IMR-90 (cell line): ENCODE results near the gene RPL26. TPM values are rescaled to one million over a fixed set of nuclear protein-coding genes. Genes with fewer than 3 reads are reported as not detected.

Experiments used
- ATAC-seq: fragments of 200-7000 bp; cut with Tn5 transposase; 2 replicates; pipeline ENCODE4 v1.9.1; 2020; ENCODE audit warnings: low read depth, mild to moderate bottlenecking, moderate library complexity
- BruUV-seq: library from RNA; stranded (reverse); fragments of 400-500 nt; replicated peaks from 2 replicates; lab custom pipeline; 2021; lab: Mats Ljungman, UMichigan
- CTCF ChIA-PET: fragments of 300-600 bp; formaldehyde crosslinking; extraction: SDS; loops from one replicate; lab custom pipeline; 2021; ENCODE audit warnings: antibody characterized with exemption; lab: Yijun Ruan, JAX
- POLR2A ChIA-PET: fragments of 300-600 bp; sonication (Branson Sonifier 250); formaldehyde crosslinking; loops from one replicate; lab custom pipeline; 2022; ENCODE audit warnings: antibody characterized with exemption; ENCODE audit not compliant: unreplicated experiment; lab: Charles Lee
- DNase-seq: peaks from one replicate; pipeline ENCODE4 v3.0.0; 2013
- H2AFZ ChIP-seq: replicated peaks from 2 replicates; pipeline ENCODE3; 2013; ENCODE audit warnings: low read length, mild to moderate bottlenecking; ENCODE audit not compliant: poor library complexity
- H2AK5ac ChIP-seq: 2 replicates; pipeline ENCODE4 v1.6.1; 2013; ENCODE audit warnings: low read depth, low read length, inconsistent platforms
- H2AK9ac ChIP-seq: replicated peaks from 2 replicates; pipeline ENCODE3; 2013; ENCODE audit warnings: mild to moderate bottlenecking, low read depth, low read length, moderate library complexity; ENCODE audit not compliant: poor library complexity
- H2BK120ac ChIP-seq: 2 replicates; pipeline ENCODE4 v1.6.1; 2013; ENCODE audit warnings: low read depth, low read length, inconsistent platforms
- H2BK15ac ChIP-seq: 3 replicates; pipeline ENCODE4 v1.6.1; 2013; ENCODE audit warnings: low read depth, low read length, inconsistent platforms
- H2BK20ac ChIP-seq: 2 replicates; pipeline ENCODE4 v1.6.1; 2013; ENCODE audit warnings: low read depth, mild to moderate bottlenecking, inconsistent platforms, low read length, moderate library complexity
- H2BK5ac ChIP-seq: 2 replicates; pipeline ENCODE4 v1.6.1; 2013; ENCODE audit warnings: mild to moderate bottlenecking, low read depth, low read length, inconsistent platforms; ENCODE audit not compliant: poor library complexity, severe bottlenecking
- H3K14ac ChIP-seq: replicated peaks from 2 replicates; pipeline ENCODE4 v1.6.1; 2013; ENCODE audit warnings: low read depth, low read length, inconsistent platforms
- H3K18ac ChIP-seq: 2 replicates; pipeline ENCODE4 v1.6.1; 2013; ENCODE audit warnings: low read depth, low read length, control low read depth
- H3K23ac ChIP-seq: 2 replicates; pipeline ENCODE4 v1.6.1; 2013; ENCODE audit warnings: low read depth, low read length, inconsistent platforms
- H3K27ac ChIP-seq: 2 replicates; pipeline ENCODE4 v1.5.1; 2013; ENCODE audit warnings: mild to moderate bottlenecking, control low read depth, low read length; ENCODE audit not compliant: insufficient read depth
- H3K27me3 ChIP-seq: 2 replicates; pipeline ENCODE4 v1.6.1; 2013; ENCODE audit warnings: low read length; ENCODE audit not compliant: control insufficient read depth, insufficient read depth
- H3K36me3 ChIP-seq: 2 replicates; pipeline ENCODE4 v1.6.1; 2013; ENCODE audit warnings: low read length, mixed read lengths; ENCODE audit not compliant: control insufficient read depth, insufficient read depth
- H3K4ac ChIP-seq: 2 replicates; pipeline ENCODE4 v1.6.1; 2013; ENCODE audit warnings: low read depth, low read length, inconsistent platforms
- H3K4me1 ChIP-seq: 2 replicates; pipeline ENCODE4 v1.6.1; 2013; ENCODE audit warnings: low read length, mixed read lengths; ENCODE audit not compliant: control insufficient read depth, insufficient read depth
- H3K4me2 ChIP-seq: 2 replicates; pipeline ENCODE4 v1.6.1; 2013; ENCODE audit warnings: low read depth, mild to moderate bottlenecking, control low read depth, low read length, moderate library complexity
- H3K4me3 ChIP-seq: 2 replicates; pipeline ENCODE4 v1.5.1; 2013; ENCODE audit warnings: low read depth, mild to moderate bottlenecking, control low read depth, low read length, moderate library complexity; ENCODE audit not compliant: insufficient read depth
- H3K56ac ChIP-seq: 2 replicates; pipeline ENCODE4 v1.6.1; 2013; ENCODE audit warnings: low read length, inconsistent platforms; ENCODE audit not compliant: insufficient read depth; ENCODE audit errors: extremely low read depth
- H3K79me1 ChIP-seq, 2 experiments: 2 replicates each; pipeline ENCODE4 v1.6.1; 2013; ENCODE audit warnings: low read length in 2 of 2, inconsistent platforms in 1 of 2, low read depth in 1 of 2
- H3K9ac ChIP-seq: 2 replicates; pipeline ENCODE4 v1.6.1; 2013; ENCODE audit warnings: low read depth, low read length, control low read depth
- H3K9me1 ChIP-seq: 2 replicates; pipeline ENCODE4 v1.6.1; 2013; ENCODE audit warnings: low read length, inconsistent platforms; ENCODE audit not compliant: insufficient read depth
- H3K9me3 ChIP-seq: 2 replicates; pipeline ENCODE4 v1.6.1; 2013; ENCODE audit warnings: low read length; ENCODE audit not compliant: control insufficient read depth, insufficient read depth
- H4K20me1 ChIP-seq: 2 replicates; pipeline ENCODE4 v1.6.1; 2013; ENCODE audit warnings: low read length, inconsistent platforms; ENCODE audit not compliant: insufficient read depth
- H4K5ac ChIP-seq: 2 replicates; pipeline ENCODE4 v1.6.1; 2013; ENCODE audit warnings: mild to moderate bottlenecking, low read depth, low read length, control low read depth
- H4K8ac ChIP-seq, 2 experiments: 2 replicates each; pipeline ENCODE4 v1.6.1; 2013; ENCODE audit warnings: low read depth in 2 of 2, low read length in 2 of 2, control low read depth in 1 of 2, inconsistent platforms in 1 of 2
- H4K91ac ChIP-seq: 2 replicates; pipeline ENCODE4 v1.6.1; 2013; ENCODE audit warnings: low read depth, low read length, inconsistent platforms; ENCODE audit not compliant: insufficient read depth
- CHD1 ChIP-seq: IDR thresholded peaks from 2 replicates; pipeline ENCODE4 v1.6.1; 2012; ENCODE audit warnings: low read depth, low read length, improper control_type of control experiment
- RFX5 ChIP-seq: IDR thresholded peaks from 2 replicates; pipeline ENCODE4 v1.8.0; 2012; ENCODE audit warnings: low read depth, mild to moderate bottlenecking, low read length, moderate library complexity
- WGBS, 2 experiments: methylation state at CpG; one replicate each; pipeline versions ENCODE4 v1.1.5 to v1.1.7; 2013; ENCODE audit warnings: missing lambda C conversion rate in 2 of 2; ENCODE audit not compliant: insufficient read length in 1 of 2; ENCODE audit errors: extremely low coverage in 2 of 2; 5-methylcytosine and 5-hydroxymethylcytosine counted together
- dilution Hi-C: fragments of 300-500 bp; cut with HindIII; formaldehyde crosslinking; loops from one replicate; pipeline ENCODE4 v1.14.3; 2018; ENCODE audit warnings: low sequenced_read_pairs; ENCODE audit not compliant: unreplicated experiment
- in situ Hi-C: fragments of 300-500 bp; cut with MboI; formaldehyde crosslinking; loops from 3 replicates; pipeline ENCODE4 v1.14.3; 2019; ENCODE audit warnings: low sequenced_read_pairs, inconsistent platforms, mixed read lengths
- intact Hi-C: fragments of 100-400 bp; cut with micrococcal nuclease; formaldehyde crosslinking; loops from 2 replicates; pipeline ENCODE4 v1.10.0; 2022
- polyA plus RNA-seq, 3 experiments: library from polyadenylated mRNA; depleted of rRNA; stranded (reverse); fragments of >200 nt; gene quantifications; 2 replicates each; pipeline ENCODE4 v1.2.3, GENCODE V29; 2012; ENCODE audit warnings: low replicate concordance in 1 of 3
- total RNA-seq: library from RNA; depleted of rRNA; stranded (reverse); fragments of >200 nt; gene quantifications from 2 replicates; pipeline ENCODE4 v1.2.3, GENCODE V29; 2012
- TF ChIP-seq, protein P1 (sequence below): fragments of 150-350 bp; IDR thresholded peaks from 2 replicates; pipeline ENCODE4 v1.6.1; 2016; ENCODE audit warnings: low read depth, mild to moderate bottlenecking, low read length, moderate library complexity, borderline replicate concordance
- TF ChIP-seq, protein P2 (sequence below): fragments of 150-350 bp; IDR thresholded peaks from 2 replicates; pipeline ENCODE4 v1.6.1; 2017; ENCODE audit warnings: mild to moderate bottlenecking, antibody characterized with exemption, low read length, low read depth

Gene RPL26
- total and polyA plus RNA-seq, 2 of the 4 experiments (the other 2 are of a cell fraction): 4,763 to 5,013 TPM

DNA sequence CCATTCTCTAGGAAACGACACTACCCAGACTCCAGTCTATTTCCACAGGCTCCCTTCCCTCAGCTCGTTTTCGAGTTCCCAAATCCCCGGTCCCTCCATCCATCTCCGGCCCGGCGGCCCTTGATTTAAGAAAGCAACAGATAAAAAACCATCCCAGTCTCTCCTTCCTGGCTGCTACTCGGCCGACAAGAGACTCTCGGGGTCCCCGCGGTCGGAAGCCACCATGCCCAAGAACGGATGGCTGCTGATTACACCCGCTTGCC, 182 bp downstream of the RPL26 start:
- peak overlapping the region; percentile 96 for H3K9ac ChIP-seq
- H2AFZ ChIP-seq: peak overlapping the region; percentile 98
- no peak for TF ChIP-seq RFX5
- TF ChIP-seq, protein P1, sequence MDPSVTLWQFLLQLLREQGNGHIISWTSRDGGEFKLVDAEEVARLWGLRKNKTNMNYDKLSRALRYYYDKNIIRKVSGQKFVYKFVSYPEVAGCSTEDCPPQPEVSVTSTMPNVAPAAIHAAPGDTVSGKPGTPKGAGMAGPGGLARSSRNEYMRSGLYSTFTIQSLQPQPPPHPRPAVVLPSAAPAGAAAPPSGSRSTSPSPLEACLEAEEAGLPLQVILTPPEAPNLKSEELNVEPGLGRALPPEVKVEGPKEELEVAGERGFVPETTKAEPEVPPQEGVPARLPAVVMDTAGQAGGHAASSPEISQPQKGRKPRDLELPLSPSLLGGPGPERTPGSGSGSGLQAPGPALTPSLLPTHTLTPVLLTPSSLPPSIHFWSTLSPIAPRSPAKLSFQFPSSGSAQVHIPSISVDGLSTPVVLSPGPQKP: no peak
- peak; percentile 85; the same call in 1 of the 2 replicates for TF ChIP-seq CHD1
- TF ChIP-seq, protein P2, sequence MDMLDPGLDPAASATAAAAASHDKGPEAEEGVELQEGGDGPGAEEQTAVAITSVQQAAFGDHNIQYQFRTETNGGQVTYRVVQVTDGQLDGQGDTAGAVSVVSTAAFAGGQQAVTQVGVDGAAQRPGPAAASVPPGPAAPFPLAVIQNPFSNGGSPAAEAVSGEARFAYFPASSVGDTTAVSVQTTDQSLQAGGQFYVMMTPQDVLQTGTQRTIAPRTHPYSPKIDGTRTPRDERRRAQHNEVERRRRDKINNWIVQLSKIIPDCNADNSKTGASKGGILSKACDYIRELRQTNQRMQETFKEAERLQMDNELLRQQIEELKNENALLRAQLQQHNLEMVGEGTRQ: no peak
- H3K56ac ChIP-seq: peak overlapping the region; percentile 94
- peak overlapping the region; percentile 65 for H3K27ac ChIP-seq
- no peak overlapping the region for H2BK120ac ChIP-seq
- in situ Hi-C loops: no loop called here
- peaks cover 14% of the 10 kb centered on the region for H3K4me1 ChIP-seq
- no peak overlapping the region for H2BK20ac ChIP-seq
- ATAC-seq: no peak
- peak overlapping the region; percentile 66 for H2AK5ac ChIP-seq
- H3K23ac ChIP-seq: peak overlapping the region; percentile 61
- no peaks in the 10 kb centered on the region for H3K9me3 ChIP-seq
- ChIA-PET CTCF (no interaction called here), POLR2A (interaction anchor here (0.5 kb wide), 1 partner anchor 49 kb away, joined by 4 read pairs; no protein-coding TSS in a partner anchor)
- H3K27me3 ChIP-seq: no peaks in the 10 kb centered on the region
- WGBS, 2 experiments: 2% methylated on average over 13 of the region's 15 CpGs; no CpG with 5 or more reads in 1 of the 2 experiments
- H4K5ac ChIP-seq: peak overlapping the region; percentile 5
- H3K9me1 ChIP-seq: peaks cover 4% of the 10 kb centered on the region
- H4K8ac ChIP-seq: peak overlapping the region; percentile 53 to 83; a peak in 3 of 4 replicates
- no peak overlapping the region for H3K18ac ChIP-seq
- peak overlapping the region; percentile 95 for H2AK9ac ChIP-seq
- intact Hi-C loops: loop anchor here (1.0 to 10.0 kb wide), 4 partner anchors 53 to 402 kb away; no protein-coding TSS in a partner anchor
- peak overlapping the region; percentile 67 for H3K4ac ChIP-seq
- H3K36me3 ChIP-seq: peaks cover 24% of the 10 kb centered on the region
- H3K4me2 ChIP-seq: peak overlapping the region; percentile 96
- H4K91ac ChIP-seq: peak overlapping the region; percentile 51
- H2BK15ac ChIP-seq: no peak overlapping the region
- H3K79me1 ChIP-seq: peaks cover 2 to 32% of the 10 kb centered on the region in 2 experiments; a peak in 3 of 4 replicates
- H3K14ac ChIP-seq: peak overlapping the region; percentile 51
- peaks cover 35% of the 10 kb centered on the region for H4K20me1 ChIP-seq
- no TSS peak for BruUV-seq
- H3K4me3 ChIP-seq: peak overlapping the region; percentile 98
- dilution Hi-C loops: no loop called here
- H2BK5ac ChIP-seq: peak overlapping the region; percentile 63
- DNase-seq: no peak
